H9 (cell line): ENCODE measurements around the gene AKAP3. TPM values are rescaled to one million over a fixed set of nuclear protein-coding genes. Genes with fewer than 3 reads are reported as not detected.

Experiments used
- DNase-seq: peaks from one replicate; pipeline ENCODE4 v3.0.0-alpha.2; 2017
- H2AFZ ChIP-seq: one replicate; pipeline ENCODE4 v1.6.1; 2013; ENCODE audit warnings: mild to moderate bottlenecking, low read length, control low read depth, moderate library complexity
- H2AK5ac ChIP-seq: 2 replicates; pipeline ENCODE4 v1.6.1; 2013; ENCODE audit warnings: low read length, control low read depth, mixed read lengths; ENCODE audit not compliant: insufficient read length
- H2BK120ac ChIP-seq: one replicate; pipeline ENCODE4 v1.6.1; 2013; ENCODE audit warnings: low read depth, mild to moderate bottlenecking, low read length, control low read depth, inconsistent platforms; ENCODE audit not compliant: poor library complexity, severe bottlenecking
- H2BK12ac ChIP-seq: 2 replicates; pipeline ENCODE4 v1.6.1; 2013; ENCODE audit warnings: low read length, control low read depth, mixed read lengths, low read depth; ENCODE audit not compliant: insufficient read length
- H2BK15ac ChIP-seq: 2 replicates; pipeline ENCODE4 v1.6.1; 2013; ENCODE audit warnings: low read depth, low read length, control low read depth
- H2BK20ac ChIP-seq: one replicate; pipeline ENCODE4 v1.6.1; 2013; ENCODE audit warnings: low read depth, mild to moderate bottlenecking, low read length, control low read depth, inconsistent platforms; ENCODE audit not compliant: poor library complexity, severe bottlenecking
- H2BK5ac ChIP-seq: 2 replicates; pipeline ENCODE4 v1.6.1; 2013; ENCODE audit warnings: low read length, control low read depth, mixed read lengths; ENCODE audit not compliant: insufficient read length
- H3K14ac ChIP-seq: 2 replicates; pipeline ENCODE4 v1.6.1; 2013; ENCODE audit warnings: low read length, control low read depth; ENCODE audit not compliant: insufficient read depth
- H3K18ac ChIP-seq: 2 replicates; pipeline ENCODE4 v1.6.1; 2013; ENCODE audit warnings: low read depth, mild to moderate bottlenecking, mixed read lengths, low read length, control low read depth; ENCODE audit not compliant: insufficient read length
- H3K23ac ChIP-seq: 2 replicates; pipeline ENCODE4 v1.6.1; 2013; ENCODE audit warnings: low read length, control low read depth, mixed read lengths, low read depth; ENCODE audit not compliant: insufficient read length
- H3K23me2 ChIP-seq: 2 replicates; pipeline ENCODE4 v1.6.1; 2013; ENCODE audit warnings: low read depth, mild to moderate bottlenecking, mixed read lengths, low read length, control low read depth; ENCODE audit not compliant: insufficient read length, poor library complexity, severe bottlenecking
- H3K27ac ChIP-seq: 2 replicates; pipeline ENCODE4 v1.5.1; 2013; ENCODE audit warnings: low read length, control low read depth, mixed read lengths, low read depth; ENCODE audit not compliant: insufficient read length
- H3K27me3 ChIP-seq: 2 replicates; pipeline ENCODE4 v1.6.1; 2013; ENCODE audit warnings: low read length, control low read depth, inconsistent platforms; ENCODE audit not compliant: insufficient read depth
- H3K4ac ChIP-seq: 2 replicates; pipeline ENCODE4 v1.6.1; 2013; ENCODE audit warnings: low read depth, mild to moderate bottlenecking, control low read depth, inconsistent platforms, low read length, moderate library complexity
- H3K4me1 ChIP-seq: 2 replicates; pipeline ENCODE4 v1.6.1; 2013; ENCODE audit warnings: low read length, control low read depth, inconsistent platforms; ENCODE audit not compliant: insufficient read depth
- H3K4me2 ChIP-seq: 2 replicates; pipeline ENCODE4 v1.6.1; 2013; ENCODE audit warnings: low read length, control low read depth, mixed read lengths; ENCODE audit not compliant: insufficient read length, insufficient read depth
- H3K56ac ChIP-seq: 2 replicates; pipeline ENCODE4 v1.6.1; 2013; ENCODE audit warnings: low read depth, mild to moderate bottlenecking, mixed read lengths, low read length, control low read depth; ENCODE audit not compliant: insufficient read length
- H3K79me1 ChIP-seq: 2 replicates; pipeline ENCODE4 v1.6.1; 2013; ENCODE audit warnings: low read depth, mild to moderate bottlenecking, moderate library complexity, low read length, control low read depth, inconsistent platforms; ENCODE audit not compliant: insufficient read depth, poor library complexity, severe bottlenecking
- H3K79me2 ChIP-seq: 2 replicates; pipeline ENCODE4 v1.6.1; 2013; ENCODE audit warnings: low read length, control low read depth, inconsistent platforms; ENCODE audit not compliant: insufficient read depth
- H3K9ac ChIP-seq: 2 replicates; pipeline ENCODE4 v1.6.1; 2013; ENCODE audit warnings: low read length, control low read depth, mixed read lengths; ENCODE audit not compliant: insufficient read length; ENCODE audit errors: extremely low read depth
- H3K9me3 ChIP-seq: one replicate; pipeline ENCODE4 v1.6.1; 2013; ENCODE audit warnings: low read depth, low read length, inconsistent platforms; ENCODE audit not compliant: control insufficient read depth
- H3T11ph ChIP-seq: one replicate; pipeline ENCODE4 v1.6.1; 2013; ENCODE audit warnings: mild to moderate bottlenecking, low read length, control low read depth, inconsistent platforms
- H4K20me1 ChIP-seq: one replicate; pipeline ENCODE4 v1.6.1; 2013; ENCODE audit not compliant: control insufficient read depth, insufficient read length, insufficient read depth
- H4K5ac ChIP-seq: 2 replicates; pipeline ENCODE4 v1.6.1; 2013; ENCODE audit warnings: low read depth, mild to moderate bottlenecking, mixed read lengths, low read length, control low read depth; ENCODE audit not compliant: insufficient read length
- H4K8ac ChIP-seq: replicated peaks from 2 replicates; pipeline ENCODE4 v1.6.1; 2013; ENCODE audit warnings: low read length, control low read depth, mixed read lengths, low read depth; ENCODE audit not compliant: insufficient read length
- H4K91ac ChIP-seq: 2 replicates; pipeline ENCODE4 v1.6.1; 2013; ENCODE audit warnings: low read depth, mild to moderate bottlenecking, moderate library complexity, mixed read lengths, low read length, control low read depth; ENCODE audit not compliant: insufficient read length
- H3K27ac Mint-ChIP-seq, 3 experiments: 2 replicates in 2 of 3; 3 replicates in 1 of 3; pipeline ENCODE4 v1.8.0; 2020 to 2021; ENCODE audit warnings: mixed read lengths in 3 of 3, mild to moderate bottlenecking in 1 of 3, moderate library complexity in 1 of 3
- H3K27me3 Mint-ChIP-seq: 2 replicates; pipeline ENCODE4 v1.8.0; 2021; ENCODE audit warnings: low read depth, mild to moderate bottlenecking, moderate library complexity, mixed read lengths
- H3K36me3 Mint-ChIP-seq, 3 experiments: 2 replicates in 2 of 3; 3 replicates in 1 of 3; pipeline ENCODE4 v1.8.0; 2020 to 2021; ENCODE audit warnings: low read depth in 3 of 3, mixed read lengths in 3 of 3; ENCODE audit not compliant: insufficient read depth in 1 of 3
- H3K4me1 Mint-ChIP-seq, 2 experiments: 2 replicates each; pipeline ENCODE4 v1.8.0; 2020; ENCODE audit warnings: mixed read lengths in 2 of 2
- H3K4me3 Mint-ChIP-seq, 2 experiments: 2 replicates in 1 of 2; 3 replicates in 1 of 2; pipeline ENCODE4 v1.8.0; 2020 to 2021; ENCODE audit warnings: mild to moderate bottlenecking in 2 of 2, mixed read lengths in 2 of 2, moderate library complexity in 1 of 2
- H3K9me3 Mint-ChIP-seq, 2 experiments: 2 replicates in 1 of 2; 3 replicates in 1 of 2; pipeline ENCODE4 v1.8.0; 2020; ENCODE audit warnings: mild to moderate bottlenecking in 2 of 2, mixed read lengths in 2 of 2, moderate library complexity in 1 of 2
- WGBS: extraction: QIAGEN DNeasy Blood & Tissue Kit; methylation state at CpG from one replicate; pipeline ENCODE4 v1.1.7; 2013; ENCODE audit warnings: missing lambda C conversion rate, low lambda C conversion rate, mixed read lengths; ENCODE audit not compliant: insufficient read length; ENCODE audit errors: extremely low coverage; 5-methylcytosine and 5-hydroxymethylcytosine counted together
- total RNA-seq: library from RNA; stranded (reverse); gene quantifications from 2 replicates; pipeline ENCODE4 v1.2.1, GENCODE V29; 2021
- TF ChIP-seq, protein P1 (sequence below): fragments of 200-600 bp; sonication (generic); conservative IDR thresholded peaks from 3 replicates; pipeline ENCODE4 v1.8.0; 2021; ENCODE audit warnings: antibody characterized with exemption, mild to moderate bottlenecking

The AKAP3 gene
- total RNA-seq, 1 experiment from 2014 or later, result 1.3 TPM

DNA sequence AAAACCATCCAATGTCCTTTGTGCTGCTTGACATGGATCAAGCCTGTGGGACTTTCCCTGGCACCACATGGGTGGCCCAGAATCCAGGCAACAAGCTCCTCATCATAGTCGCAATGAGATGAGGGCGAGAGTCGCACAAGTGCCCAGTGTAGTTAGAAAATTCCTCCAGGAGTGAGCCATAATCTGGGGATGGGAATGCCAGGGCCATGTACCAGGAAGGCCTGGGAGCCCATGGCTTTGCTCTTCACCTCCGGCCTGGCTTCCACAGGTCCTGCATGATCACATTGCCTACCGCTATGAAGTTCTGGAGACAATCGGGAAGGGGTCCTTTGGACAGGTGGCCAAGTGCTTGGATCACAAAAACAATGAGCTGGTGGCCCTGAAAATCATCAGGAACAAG, 53.0 kb downstream of the AKAP3 start:
- DNase-seq, result no peak
- WGBS, result no CpG with 5 or more reads among the region's 6 CpGs
- H3K56ac ChIP-seq, result no peak overlapping the region
- no peak overlapping the region for H3K18ac ChIP-seq
- no peak overlapping the region for H3K4me3 Mint-ChIP-seq
- H3K27ac Mint-ChIP-seq, result no peak overlapping the region; a peak in 1 of 7 replicates
- H4K5ac ChIP-seq, result no peak overlapping the region
- H3K79me2 ChIP-seq, result no peaks in the 10 kb centered on the region
- H3K9ac ChIP-seq, result no peak overlapping the region
- H3K9me3 Mint-ChIP-seq, result no peaks in the 10 kb centered on the region
- H3K23ac ChIP-seq, result no peak overlapping the region
- H3K9me3 ChIP-seq, result no peaks in the 10 kb centered on the region
- H3K36me3 Mint-ChIP-seq, result no peaks in the 10 kb centered on the region
- H3K27me3 Mint-ChIP-seq, result peaks cover 6% of the 10 kb centered on the region
- no peak overlapping the region for H2BK20ac ChIP-seq
- H3K79me1 ChIP-seq, result no peaks in the 10 kb centered on the region
- no peak overlapping the region for H3K4me2 ChIP-seq
- no peak overlapping the region for H2BK5ac ChIP-seq
- H3K27ac ChIP-seq, result no peak overlapping the region
- no peaks in the 10 kb centered on the region for H3K23me2 ChIP-seq
- no peak overlapping the region for H2BK15ac ChIP-seq
- no peak overlapping the region for H3T11ph ChIP-seq
- no peak overlapping the region for H4K91ac ChIP-seq
- no peaks in the 10 kb centered on the region for H3K4me1 ChIP-seq
- no peaks in the 10 kb centered on the region for H4K20me1 ChIP-seq
- H3K4me1 Mint-ChIP-seq, result no peaks in the 10 kb centered on the region
- H2AFZ ChIP-seq, result no peak overlapping the region
- H4K8ac ChIP-seq, result no peak overlapping the region
- TF ChIP-seq, protein P1, sequence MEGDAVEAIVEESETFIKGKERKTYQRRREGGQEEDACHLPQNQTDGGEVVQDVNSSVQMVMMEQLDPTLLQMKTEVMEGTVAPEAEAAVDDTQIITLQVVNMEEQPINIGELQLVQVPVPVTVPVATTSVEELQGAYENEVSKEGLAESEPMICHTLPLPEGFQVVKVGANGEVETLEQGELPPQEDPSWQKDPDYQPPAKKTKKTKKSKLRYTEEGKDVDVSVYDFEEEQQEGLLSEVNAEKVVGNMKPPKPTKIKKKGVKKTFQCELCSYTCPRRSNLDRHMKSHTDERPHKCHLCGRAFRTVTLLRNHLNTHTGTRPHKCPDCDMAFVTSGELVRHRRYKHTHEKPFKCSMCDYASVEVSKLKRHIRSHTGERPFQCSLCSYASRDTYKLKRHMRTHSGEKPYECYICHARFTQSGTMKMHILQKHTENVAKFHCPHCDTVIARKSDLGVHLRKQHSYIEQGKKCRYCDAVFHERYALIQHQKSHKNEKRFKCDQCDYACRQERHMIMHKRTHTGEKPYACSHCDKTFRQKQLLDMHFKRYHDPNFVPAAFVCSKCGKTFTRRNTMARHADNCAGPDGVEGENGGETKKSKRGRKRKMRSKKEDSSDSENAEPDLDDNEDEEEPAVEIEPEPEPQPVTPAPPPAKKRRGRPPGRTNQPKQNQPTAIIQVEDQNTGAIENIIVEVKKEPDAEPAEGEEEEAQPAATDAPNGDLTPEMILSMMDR, result no peak
- H2BK120ac ChIP-seq, result no peak overlapping the region
- no peak overlapping the region for H3K4ac ChIP-seq
- H2AK5ac ChIP-seq, result no peak overlapping the region
- no peak overlapping the region for H3K14ac ChIP-seq
- no peak overlapping the region for H2BK12ac ChIP-seq
- no peaks in the 10 kb centered on the region for H3K27me3 ChIP-seq
